Esophagus (tissue), 2 donors: ENCODE measurements around the gene ACVR1B. TPM values are rescaled to one million over a fixed set of nuclear protein-coding genes. Genes with fewer than 3 reads are reported as not detected.
A peak's percentile ranks its signal among the peaks of the same experiment; 100 is the strongest.

Experiments
- H3K27ac ChIP-seq, 2 donors: one replicate each; pipeline ENCODE4 v1.5.1; 2013; ENCODE audit warnings: low read depth in 2 of 2, mild to moderate bottlenecking in 2 of 2, inconsistent platforms in 1 of 2, low read length in 1 of 2, moderate library complexity in 1 of 2
- H3K27me3 ChIP-seq, 2 donors: one replicate each; pipeline ENCODE4 v1.6.1; 2013; ENCODE audit warnings: low read length in 2 of 2, control low read depth in 1 of 2, mild to moderate bottlenecking in 1 of 2; ENCODE audit not compliant: insufficient read depth in 2 of 2, control insufficient read depth in 1 of 2
- H3K36me3 ChIP-seq, 2 donors: one replicate each; pipeline ENCODE4 v1.6.1; 2013; ENCODE audit warnings: low read length in 1 of 2; ENCODE audit not compliant: control insufficient read depth in 2 of 2, insufficient read depth in 2 of 2
- H3K4me1 ChIP-seq, 2 donors: one replicate each; pipeline ENCODE4 v1.6.1; 2013; ENCODE audit warnings: low read length in 1 of 2; ENCODE audit not compliant: control insufficient read depth in 2 of 2, insufficient read depth in 2 of 2
- H3K4me3 ChIP-seq, 2 donors: one replicate each; pipeline ENCODE4 v1.5.1; 2013; ENCODE audit warnings: low read length in 2 of 2, mild to moderate bottlenecking in 2 of 2, low read depth in 1 of 2, moderate library complexity in 1 of 2
- H3K9me3 ChIP-seq, 2 donors: one replicate each; pipeline ENCODE4 v1.6.1; 2013; ENCODE audit warnings: mild to moderate bottlenecking in 2 of 2, low read depth in 1 of 2, low read length in 1 of 2, moderate library complexity in 1 of 2; ENCODE audit not compliant: control insufficient read depth in 2 of 2, insufficient read depth in 1 of 2
- WGBS, 2 donors: extraction: QIAGEN DNeasy Blood & Tissue Kit; methylation state at CpG; one replicate each; pipeline ENCODE4 v1.1.7; 2013; 5-methylcytosine and 5-hydroxymethylcytosine counted together
- polyA plus RNA-seq, 2 donors: library from polyadenylated mRNA; stranded (reverse); fragments of 200-250 nt; gene quantifications; one replicate each; pipeline ENCODE4 v1.2.3, GENCODE V29; 2013
- donor health status: healthy with polysubstance abuse.
- donor health status: Bipolar disorder and iron deficiency.

ACVR1B gene
- polyA plus RNA-seq, 2 donors: 11.6 to 12.4 TPM

- Histone ChIP-seq H3K4me3 (no peak overlapping the region), H3K36me3 (peaks cover 0 to under 1% of the 10 kb centered on the region in 2 donors), H3K27me3 (peaks cover 0 to 6% of the 10 kb centered on the region in 2 donors), H3K9me3 (no peaks in the 10 kb centered on the region), H3K4me1 (peaks cover 0 to 4% of the 10 kb centered on the region in 2 donors), H3K27ac (peak overlapping the region in 1 of 2 donors; percentile 15)
- WGBS, 2 donors: 70 to 76% methylated on average over 6 of the region's 6 CpGs
Measured at GRCh38 chr12:51910168-51910567, 41.3 kb upstream of the ACVR1B start.

GRCh38 chr12:51910691-51911090, 40.8 kb upstream of the ACVR1B start:
- Histone ChIP-seq H3K4me1 (peaks cover 0 to 4% of the 10 kb centered on the region in 2 donors), H3K27me3 (peaks cover 0 to 6% of the 10 kb centered on the region in 2 donors), H3K36me3 (peaks cover 0 to 2% of the 10 kb centered on the region in 2 donors), H3K4me3 (no peak overlapping the region), H3K27ac (no peak overlapping the region), H3K9me3 (no peaks in the 10 kb centered on the region)
- WGBS, 2 donors: 50 to 71% methylated on average over 3 of the region's 3 CpGs

- Histone ChIP-seq H3K27me3 (peaks cover 0 to 6% of the 10 kb centered on the region in 2 donors), H3K4me1 (peaks cover 0 to 3% of the 10 kb centered on the region in 2 donors), H3K9me3 (no peaks in the 10 kb centered on the region), H3K36me3 (peaks cover 0 to 2% of the 10 kb centered on the region in 2 donors), H3K4me3 (no peak overlapping the region), H3K27ac (peak overlapping the region; percentile 25 to 39)
- 76 to 78% methylated on average over 6 of the region's 6 CpGs for WGBS, 2 donors
Measured at GRCh38 chr12:51911307-51911706, 40.2 kb upstream of the ACVR1B start.

- H3K4me1 ChIP-seq: no peaks in the 10 kb centered on the region
- peaks cover 0 to 6% of the 10 kb centered on the region in 2 donors for H3K27me3 ChIP-seq
- peak overlapping the region; percentile 13 to 28 for H3K27ac ChIP-seq
- 57 to 62% methylated on average over 8 of the region's 8 CpGs for WGBS, 2 donors
- no peaks in the 10 kb centered on the region for H3K9me3 ChIP-seq
- no peak overlapping the region for H3K4me3 ChIP-seq
- peaks cover 0 to 2% of the 10 kb centered on the region in 2 donors for H3K36me3 ChIP-seq
Measured at GRCh38 chr12:51911788-51912711, 39.4 kb upstream of the ACVR1B start.

- 76 to 81% methylated on average over 30 of the region's 30 CpGs for WGBS, 2 donors
- Histone ChIP-seq H3K27me3 (no peaks in the 10 kb centered on the region), H3K9me3 (no peaks in the 10 kb centered on the region), H3K27ac (no peak overlapping the region), H3K36me3 (peaks cover 0 to 2% of the 10 kb centered on the region in 2 donors), H3K4me3 (no peak overlapping the region), H3K4me1 (no peaks in the 10 kb centered on the region)
Measured at GRCh38 chr12:51913071-51914033, 38.1 kb upstream of the ACVR1B start.

GRCh38 chr12:51914034-51914923, 37.2 kb upstream of the ACVR1B start:
- Histone ChIP-seq H3K4me3 (no peak overlapping the region), H3K36me3 (peaks cover 0 to 2% of the 10 kb centered on the region in 2 donors), H3K4me1 (no peaks in the 10 kb centered on the region), H3K9me3 (no peaks in the 10 kb centered on the region), H3K27me3 (no peaks in the 10 kb centered on the region), H3K27ac (no peak overlapping the region)
- WGBS, 2 donors: 74 to 80% methylated on average over 17 of the region's 17 CpGs

- Histone ChIP-seq H3K4me3 (no peak overlapping the region), H3K4me1 (no peaks in the 10 kb centered on the region), H3K27ac (no peak overlapping the region), H3K27me3 (no peaks in the 10 kb centered on the region), H3K36me3 (peaks cover 0 to 2% of the 10 kb centered on the region in 2 donors), H3K9me3 (no peaks in the 10 kb centered on the region)
- WGBS, 2 donors: 76 to 83% methylated on average over 28 of the region's 28 CpGs
Measured at GRCh38 chr12:51915003-51915625, 36.4 kb upstream of the ACVR1B start.

- 96% methylated on average over 11 of the region's 11 CpGs for WGBS, 2 donors
- Histone ChIP-seq H3K27ac (no peak overlapping the region), H3K4me1 (no peaks in the 10 kb centered on the region), H3K27me3 (no peaks in the 10 kb centered on the region), H3K9me3 (no peaks in the 10 kb centered on the region), H3K4me3 (no peak overlapping the region), H3K36me3 (peaks cover 0 to 2% of the 10 kb centered on the region in 2 donors)
Measured at GRCh38 chr12:51915951-51916350, 35.5 kb upstream of the ACVR1B start.
